HepG2 (cell line): ENCODE results near the gene SCN8A. TPM values are rescaled to one million over a fixed set of nuclear protein-coding genes. Genes with fewer than 3 reads are reported as not detected.

Experiments used
- ATAC-seq: fragments of 200-7000 bp; cut with Tn5 transposase; 3 replicates; pipeline ENCODE4 v1.9.1; 2020; ENCODE audit warnings: mild to moderate bottlenecking, moderate library complexity
- BruUV-seq: library from RNA; stranded (reverse); fragments of 400-500 nt; replicated peaks from 2 replicates; lab custom pipeline; 2021; lab: Mats Ljungman, UMichigan
- CTCF ChIA-PET: fragments of 300-600 bp; formaldehyde crosslinking; extraction: SDS; loops from one replicate; lab custom pipeline; 2021; ENCODE audit warnings: low total read pairs, inconsistent platforms, low intra/inter-chr PET ratio; lab: Yijun Ruan, JAX
- POLR2A ChIA-PET: fragments of 350-600 bp; sonication (Branson Sonifier 250); formaldehyde crosslinking; loops from one replicate; lab custom pipeline; 2020; ENCODE audit warnings: antibody characterized with exemption, inconsistent platforms; lab: Yijun Ruan, JAX
- DNase-seq: peaks from one replicate; pipeline ENCODE4 v3.0.0-alpha.2; 2015; ENCODE audit warnings: low spot score
- FAIRE-seq: peaks from 3 replicates; lab custom pipeline; 2011; peaks lifted over from hg19 to GRCh38; lab: Jason Lieb, UNC
- H2AFZ ChIP-seq: one replicate; pipeline ENCODE4 v1.6.1; 2011; ENCODE audit warnings: low read length, inconsistent platforms
- H3K27ac ChIP-seq: fragments of 300-600 bp; 3 replicates; pipeline ENCODE4 v1.8.0; 2011; ENCODE audit warnings: mixed run types, mild to moderate bottlenecking, mixed read lengths, low read length, inconsistent platforms; ENCODE audit not compliant: insufficient read depth; ENCODE audit errors: extremely low read length
- H3K27me3 ChIP-seq, 2 experiments: fragments of 200-600 bp in 1 of 2; 2 replicates in 1 of 2; 3 replicates in 1 of 2; pipeline versions ENCODE4 v1.6.0 to v1.8.0; 2011; ENCODE audit warnings: low read length in 2 of 2, mild to moderate bottlenecking in 2 of 2, moderate library complexity in 2 of 2, inconsistent platforms in 1 of 2; ENCODE audit not compliant: insufficient read depth in 2 of 2, control insufficient read depth in 1 of 2
- H3K36me3 ChIP-seq, 2 experiments: fragments of 200-600 bp in 1 of 2; replicated peaks in 1 of 2; 2 replicates in 1 of 2; 3 replicates in 1 of 2; pipeline versions ENCODE4 v1.5.1 to v1.8.0; 2011; ENCODE audit warnings: low read length in 2 of 2, inconsistent platforms in 1 of 2; ENCODE audit not compliant: insufficient read depth in 2 of 2, control insufficient read depth in 1 of 2
- H3K4me1 ChIP-seq: 2 replicates; pipeline ENCODE4 v1.5.1; 2012; ENCODE audit warnings: low read length, inconsistent platforms; ENCODE audit not compliant: insufficient read depth
- H3K4me2 ChIP-seq: 2 replicates; pipeline ENCODE4 v1.6.0; 2011; ENCODE audit warnings: low read depth, low read length, inconsistent platforms
- H3K4me3 ChIP-seq, 3 experiments: fragments of 200-600 bp in 1 of 3; sonication (generic), shearing (Covaris generic) in 1 of 3; replicated peaks in 1 of 3; 2 replicates each; pipeline ENCODE4 v1.5.1; 2011 to 2016; ENCODE audit warnings: low read length in 3 of 3, inconsistent platforms in 2 of 3, low read depth in 2 of 3, mild to moderate bottlenecking in 2 of 3, control low read depth in 1 of 3, mixed read lengths in 1 of 3; ENCODE audit not compliant: insufficient read depth in 1 of 3
- H3K79me2 ChIP-seq: one replicate; pipeline ENCODE4 v1.6.1; 2011; ENCODE audit warnings: low read length, inconsistent platforms; ENCODE audit not compliant: insufficient read depth
- H3K9ac ChIP-seq: 2 replicates; pipeline ENCODE4 v1.6.0; 2011; ENCODE audit warnings: mild to moderate bottlenecking, low read depth, low read length, inconsistent platforms; ENCODE audit not compliant: insufficient read depth
- H3K9me3 ChIP-seq: 2 replicates; pipeline ENCODE4 v1.5.1; 2012; ENCODE audit warnings: mild to moderate bottlenecking, low read length
- H4K20me1 ChIP-seq: 2 replicates; pipeline ENCODE4 v1.6.0; 2011; ENCODE audit warnings: inconsistent platforms, mild to moderate bottlenecking, low read length, moderate library complexity; ENCODE audit not compliant: insufficient read depth
- ETV5 ChIP-seq: IDR thresholded peaks from 2 replicates; pipeline ENCODE4 v1.6.1; 2018; ENCODE audit warnings: missing biosample characterization, missing genetic modification reagents, inconsistent platforms, borderline replicate concordance
- GFI1 ChIP-seq: sonication (generic); formaldehyde crosslinking; IDR thresholded peaks from 2 replicates; pipeline ENCODE4 v1.5.0; 2020; ENCODE audit warnings: missing genetic modification reagents, mild to moderate bottlenecking, borderline replicate concordance
- HNF4G ChIP-seq, 2 experiments: sonication (generic) in 1 of 2; formaldehyde crosslinking in 1 of 2; IDR thresholded peaks; 2 replicates each; pipeline versions ENCODE4 v1.4.0 to v1.6.1; 2011 to 2020; ENCODE audit warnings: borderline replicate concordance in 2 of 2, low read depth in 2 of 2, mild to moderate bottlenecking in 2 of 2, low read length in 1 of 2, missing genetic modification reagents in 1 of 2, moderate library complexity in 1 of 2
- SMC3 ChIP-seq: IDR thresholded peaks from 2 replicates; pipeline ENCODE4 v1.6.1; 2011; ENCODE audit warnings: low read length, improper control_type of control experiment
- ZNF274 ChIP-seq: sonication (generic); formaldehyde crosslinking; IDR thresholded peaks from 2 replicates; pipeline ENCODE4 v1.5.1; 2020; ENCODE audit warnings: mild to moderate bottlenecking, missing genetic modification reagents
- ZSCAN21 ChIP-seq: sonication (generic); formaldehyde crosslinking; IDR thresholded peaks from 2 replicates; pipeline ENCODE4 v1.8.0; 2022; ENCODE audit warnings: mild to moderate bottlenecking, missing genetic modification reagents, moderate library complexity, borderline replicate concordance
- in situ Hi-C: cut with HindIII; loops from 2 replicates; pipeline ENCODE4 v1.10.0; 2017; ENCODE audit warnings: low pct_unique_long_range_greater_than_20kb; ENCODE audit not compliant: extremely low pct_ligation_motif_present
- intact Hi-C: fragments of 100-400 bp; cut with micrococcal nuclease; formaldehyde crosslinking; loops from one replicate; pipeline ENCODE4 v1.10.0; 2022; ENCODE audit not compliant: unreplicated experiment
- polyA plus RNA-seq, 8 experiments: library from polyadenylated mRNA; depleted of rRNA in 3 of 8; stranded (reverse) in 7 of 8; unstranded in 1 of 8; fragments of >200 nt; fragmentation: Illumina TruSeq in 4 of 8; extraction: Trizol in 4 of 8; gene quantifications; 2 replicates each; pipeline versions ENCODE4 v1.2.1 to v1.2.3, GENCODE V29; 2011 to 2016; ENCODE audit warnings: low read depth in 4 of 8, missing spikeins in 1 of 8, mixed read lengths in 1 of 8; ENCODE audit not compliant: insufficient read depth in 1 of 8
- total RNA-seq, 5 experiments: library from RNA; depleted of rRNA; stranded (reverse); fragments of >200 nt; fragmentation: Illumina TruSeq; extraction: Trizol; gene quantifications; 2 replicates each; pipeline ENCODE4 v1.2.3, GENCODE V29; 2016; ENCODE audit warnings: low read depth in 1 of 5
- TF ChIP-seq, protein P1 (sequence below): sonication (generic); formaldehyde crosslinking; IDR thresholded peaks from 2 replicates; pipeline ENCODE4 v1.4.0; 2020; ENCODE audit warnings: missing genetic modification reagents, mild to moderate bottlenecking, borderline replicate concordance

SCN8A gene
- total and polyA plus RNA-seq, 2 of the 13 experiments (the other 11 are each of a cell fraction or from before 2014, with no cell fraction given): 0.57 to 1.4 TPM

- H3K9ac ChIP-seq: no peak overlapping the region
- ATAC-seq (no peak), FAIRE-seq (no peak), DNase-seq (no peak)
- H4K20me1 ChIP-seq: no peaks in the 10 kb centered on the region
- intact Hi-C loops: no loop called here
- in situ Hi-C loops: no loop called here
- POLR2A ChIA-PET: no interaction called here
- no peak overlapping the region for H2AFZ ChIP-seq
- H3K9me3 ChIP-seq: no peaks in the 10 kb centered on the region
- no peaks in the 10 kb centered on the region for H3K4me1 ChIP-seq
- no peaks in the 10 kb centered on the region for H3K27me3 ChIP-seq
- H3K4me2 ChIP-seq: no peak overlapping the region
- no peak overlapping the region for H3K4me3 ChIP-seq
- TF ChIP-seq, protein P1, sequence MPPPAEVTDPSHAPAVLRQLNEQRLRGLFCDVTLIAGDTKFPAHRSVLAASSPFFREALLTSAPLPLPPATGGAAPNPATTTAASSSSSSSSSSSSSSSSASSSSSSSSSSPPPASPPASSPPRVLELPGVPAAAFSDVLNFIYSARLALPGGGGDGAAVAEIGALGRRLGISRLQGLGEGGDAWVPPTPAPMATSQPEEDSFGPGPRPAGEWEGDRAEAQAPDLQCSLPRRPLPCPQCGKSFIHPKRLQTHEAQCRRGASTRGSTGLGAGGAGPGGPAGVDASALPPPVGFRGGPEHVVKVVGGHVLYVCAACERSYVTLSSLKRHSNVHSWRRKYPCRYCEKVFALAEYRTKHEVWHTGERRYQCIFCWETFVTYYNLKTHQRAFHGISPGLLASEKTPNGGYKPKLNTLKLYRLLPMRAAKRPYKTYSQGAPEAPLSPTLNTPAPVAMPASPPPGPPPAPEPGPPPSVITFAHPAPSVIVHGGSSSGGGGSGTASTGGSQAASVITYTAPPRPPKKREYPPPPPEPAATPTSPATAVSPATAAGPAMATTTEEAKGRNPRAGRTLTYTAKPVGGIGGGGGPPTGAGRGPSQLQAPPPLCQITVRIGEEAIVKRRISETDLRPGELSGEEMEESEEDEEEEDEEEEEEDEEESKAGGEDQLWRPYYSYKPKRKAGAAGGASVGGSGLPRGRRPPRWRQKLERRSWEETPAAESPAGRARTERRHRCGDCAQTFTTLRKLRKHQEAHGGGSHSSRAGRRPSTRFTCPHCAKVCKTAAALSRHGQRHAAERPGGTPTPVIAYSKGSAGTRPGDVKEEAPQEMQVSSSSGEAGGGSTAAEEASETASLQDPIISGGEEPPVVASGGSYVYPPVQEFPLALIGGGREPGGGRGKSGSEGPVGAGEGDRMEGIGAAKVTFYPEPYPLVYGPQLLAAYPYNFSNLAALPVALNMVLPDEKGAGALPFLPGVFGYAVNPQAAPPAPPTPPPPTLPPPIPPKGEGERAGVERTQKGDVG: no peak
- TF ChIP-seq GFI1: no peak
- no peak for TF ChIP-seq SMC3
- TF ChIP-seq ZNF274 (CRISPR knock-in tag): no peak
- no peak for TF ChIP-seq HNF4G (IDR thresholded peaks at IDR 0.05; ENCODE audit: borderline replicate concordance, low read depth, low read length)
- no peak for TF ChIP-seq HNF4G (CRISPR knock-in tag; IDR thresholded peaks at IDR 0.05; ENCODE audit: borderline replicate concordance, low read depth)
- no peak for TF ChIP-seq ZSCAN21
- TF ChIP-seq ETV5 (CRISPR knock-in tag): no peak
- no peak overlapping the region for H3K27ac ChIP-seq
- H3K36me3 ChIP-seq: no peaks in the 10 kb centered on the region
- BruUV-seq: no TSS peak
- CTCF ChIA-PET: no interaction called here
- no peaks in the 10 kb centered on the region for H3K79me2 ChIP-seq
Measured at GRCh38 chr12:51763743-51764142, 172.7 kb downstream of the SCN8A start.
